Gastroesophageal sphincter (tissue), 3 donors: ENCODE measurements around the gene TPST1.

Source experiments
- POLR2A ChIP-seq, 2 donors: fragments of 450-650 bp; IDR thresholded peaks; one replicate each; pipeline ENCODE4 v1.6.1; 2017; ENCODE audit warnings: antibody characterized with exemption in 2 of 2, mild to moderate bottlenecking in 2 of 2, moderate library complexity in 1 of 2
- TF ChIP-seq, protein P1 (sequence below), 4 experiments: fragments of 200-600 bp in 2 of 4; fragments of 450-650 bp in 2 of 4; sonication (generic) in 1 of 4; IDR thresholded peaks; one replicate each; pipeline ENCODE4 v1.5.1; 2017 to 2019; ENCODE audit warnings: antibody characterized with exemption in 4 of 4, mild to moderate bottlenecking in 2 of 4, moderate library complexity in 2 of 4

DNA sequence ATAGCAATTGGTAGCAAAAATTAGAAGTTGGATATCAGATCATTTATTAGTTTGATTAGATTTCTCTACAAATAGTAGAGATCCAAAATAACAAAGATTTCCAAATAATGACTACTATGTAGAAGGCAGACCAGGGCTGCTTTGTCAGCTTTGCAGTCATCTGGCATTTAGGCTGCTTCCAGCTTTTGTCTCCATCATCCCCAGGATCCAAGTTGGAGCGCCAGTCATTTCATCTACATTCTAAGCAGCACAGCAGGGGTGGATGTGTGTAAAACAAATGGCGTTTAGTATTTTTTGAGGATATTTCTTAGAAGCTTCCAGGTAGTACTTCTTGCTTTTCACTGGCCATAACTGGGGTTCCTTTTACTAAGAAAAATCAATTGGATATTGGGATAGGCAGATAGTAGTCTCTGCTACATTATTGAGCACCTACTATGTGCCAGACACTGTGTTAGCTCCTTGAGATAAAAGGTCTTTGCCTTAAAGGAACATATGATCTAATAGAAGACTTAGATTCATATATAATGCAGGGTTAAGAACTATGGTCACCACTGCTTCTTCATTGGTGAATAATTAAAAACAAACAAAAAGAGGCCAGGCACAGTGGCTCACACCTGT is 41.5 kb downstream of the TPST1 start:
- TF ChIP-seq, protein P1, sequence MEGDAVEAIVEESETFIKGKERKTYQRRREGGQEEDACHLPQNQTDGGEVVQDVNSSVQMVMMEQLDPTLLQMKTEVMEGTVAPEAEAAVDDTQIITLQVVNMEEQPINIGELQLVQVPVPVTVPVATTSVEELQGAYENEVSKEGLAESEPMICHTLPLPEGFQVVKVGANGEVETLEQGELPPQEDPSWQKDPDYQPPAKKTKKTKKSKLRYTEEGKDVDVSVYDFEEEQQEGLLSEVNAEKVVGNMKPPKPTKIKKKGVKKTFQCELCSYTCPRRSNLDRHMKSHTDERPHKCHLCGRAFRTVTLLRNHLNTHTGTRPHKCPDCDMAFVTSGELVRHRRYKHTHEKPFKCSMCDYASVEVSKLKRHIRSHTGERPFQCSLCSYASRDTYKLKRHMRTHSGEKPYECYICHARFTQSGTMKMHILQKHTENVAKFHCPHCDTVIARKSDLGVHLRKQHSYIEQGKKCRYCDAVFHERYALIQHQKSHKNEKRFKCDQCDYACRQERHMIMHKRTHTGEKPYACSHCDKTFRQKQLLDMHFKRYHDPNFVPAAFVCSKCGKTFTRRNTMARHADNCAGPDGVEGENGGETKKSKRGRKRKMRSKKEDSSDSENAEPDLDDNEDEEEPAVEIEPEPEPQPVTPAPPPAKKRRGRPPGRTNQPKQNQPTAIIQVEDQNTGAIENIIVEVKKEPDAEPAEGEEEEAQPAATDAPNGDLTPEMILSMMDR (IDR thresholded peaks at IDR 0.05), result no peak
- no peak for TF ChIP-seq POLR2A (IDR thresholded peaks at IDR 0.05)
